Measurements from ENCODE around the gene GAS2L1.
"Not testable (repeated sequence)": the region's sequence is repeated elsewhere in the genome, so short reads cannot be mapped to it uniquely, and the experiment has no call there.

Gene GAS2L1

GRCh38 chr22:29342177-29342576 is 35.7 kb downstream of the GAS2L1 start:
- DNase-seq (ENCODE audit: low spot score), result no peak

GRCh38 chr22:29342577-29343312 is 36.3 kb downstream of the GAS2L1 start:
- no peak for DNase-seq (ENCODE audit: low spot score)

- no peak for DNase-seq (ENCODE audit: low spot score)
Measured at GRCh38 chr22:29343313-29343805, 36.9 kb downstream of the GAS2L1 start.

- DNase-seq (ENCODE audit: low spot score), result no peak
Measured at GRCh38 chr22:29344137-29344536, 37.7 kb downstream of the GAS2L1 start.

GRCh38 chr22:29344889-29345288 is 38.4 kb downstream of the GAS2L1 start:
- DNase-seq (ENCODE audit: low spot score), result not testable (repeated sequence)

- no peak for DNase-seq (ENCODE audit: low spot score)
Measured at GRCh38 chr22:29345932-29346331, 39.5 kb downstream of the GAS2L1 start.

- DNase-seq (ENCODE audit: low spot score), result no peak
Measured at GRCh38 chr22:29346659-29347058, 40.2 kb downstream of the GAS2L1 start.

- DNase-seq (ENCODE audit: low spot score), result no peak
Measured at GRCh38 chr22:29348041-29348440, 41.6 kb downstream of the GAS2L1 start.

GRCh38 chr22:29348956-29349355 is 42.5 kb downstream of the GAS2L1 start:
- DNase-seq (ENCODE audit: low spot score), result no peak

GRCh38 chr22:29351042-29351441 is 44.6 kb downstream of the GAS2L1 start:
- DNase-seq (ENCODE audit: low spot score), result no peak

GRCh38 chr22:29351891-29352290 is 45.4 kb downstream of the GAS2L1 start:
- no peak for DNase-seq (ENCODE audit: low spot score)

- DNase-seq (ENCODE audit: low spot score), result no peak
Measured at GRCh38 chr22:29352778-29353177, 46.3 kb downstream of the GAS2L1 start.

GRCh38 chr22:29353286-29353685 is 46.8 kb downstream of the GAS2L1 start:
- no peak for DNase-seq (ENCODE audit: low spot score)

GRCh38 chr22:29353860-29354259 is 47.4 kb downstream of the GAS2L1 start:
- DNase-seq (ENCODE audit: low spot score), result no peak

GRCh38 chr22:29357193-29357890 is 50.9 kb downstream of the GAS2L1 start:
- DNase-seq (ENCODE audit: low spot score), result not testable (repeated sequence)

- DNase-seq (ENCODE audit: low spot score), result peak; percentile 71
Measured at GRCh38 chr22:29359469-29359868, 53.0 kb downstream of the GAS2L1 start.
